Hepatocyte (in vitro differentiated cells): ENCODE measurements around the gene PAPPA2. TPM values are rescaled to one million over a fixed set of nuclear protein-coding genes. Genes with fewer than 3 reads are reported as not detected.

Experiments used
- DNase-seq: peaks from one replicate; pipeline ENCODE4 v3.0.0-alpha.2; 2016; ENCODE audit warnings: low spot score
- H2AFZ ChIP-seq: fragments of 200-600 bp; sonication (generic); 2 replicates; pipeline ENCODE4 v1.6.0; 2016; ENCODE audit warnings: antibody characterized with exemption, mild to moderate bottlenecking
- H3K27ac ChIP-seq: fragments of 200-600 bp; sonication (generic); 2 replicates; pipeline ENCODE4 v1.5.1; 2016; ENCODE audit warnings: mild to moderate bottlenecking
- H3K27me3 ChIP-seq: fragments of 200-600 bp; sonication (generic); 2 replicates; pipeline ENCODE4 v1.6.1; 2016
- H3K36me3 ChIP-seq: fragments of 200-600 bp; sonication (generic); replicated peaks from 2 replicates; pipeline ENCODE4 v1.5.1; 2016; ENCODE audit warnings: low read depth; ENCODE audit not compliant: insufficient read depth
- H3K4me1 ChIP-seq: fragments of 200-600 bp; sonication (generic); 2 replicates; pipeline ENCODE4 v1.5.1; 2016; ENCODE audit warnings: mild to moderate bottlenecking, moderate library complexity; ENCODE audit not compliant: insufficient read depth
- H3K4me2 ChIP-seq: fragments of 200-600 bp; sonication (generic); 2 replicates; pipeline ENCODE4 v1.6.0; 2016
- H3K4me3 ChIP-seq: fragments of 200-600 bp; sonication (generic); 2 replicates; pipeline ENCODE4 v1.5.1; 2016; ENCODE audit warnings: mild to moderate bottlenecking
- H3K79me2 ChIP-seq: fragments of 200-600 bp; sonication (generic); 2 replicates; pipeline ENCODE4 v1.6.0; 2017; ENCODE audit warnings: mild to moderate bottlenecking
- H3K9me2 ChIP-seq: fragments of 200-600 bp; sonication (generic); replicated peaks from 2 replicates; pipeline ENCODE4 v1.6.0; 2017; ENCODE audit warnings: mild to moderate bottlenecking; ENCODE audit not compliant: insufficient read depth
- H3K9me3 ChIP-seq: fragments of 200-600 bp; sonication (generic); 2 replicates; pipeline ENCODE4 v1.5.1; 2016; ENCODE audit warnings: low read depth, mild to moderate bottlenecking
- H4K20me1 ChIP-seq: fragments of 200-600 bp; sonication (generic); 2 replicates; pipeline ENCODE4 v1.6.0; 2016; ENCODE audit warnings: mild to moderate bottlenecking; ENCODE audit not compliant: insufficient read depth, poor library complexity, severe bottlenecking
- EZH2 ChIP-seq: fragments of 200-600 bp; sonication (generic); IDR thresholded peaks from 2 replicates; pipeline ENCODE4 v1.6.1; 2016; ENCODE audit warnings: antibody characterized with exemption, mild to moderate bottlenecking, borderline replicate concordance
- EZH2phosphoT487 ChIP-seq: fragments of 200-600 bp; sonication (generic); IDR thresholded peaks from one replicate; pipeline ENCODE4 v1.6.1; 2018; ENCODE audit warnings: antibody characterized with exemption, mild to moderate bottlenecking, low read depth, moderate library complexity; ENCODE audit not compliant: unreplicated experiment, severe bottlenecking
- WGBS: methylation state at CpG from one replicate; pipeline ENCODE4 v1.1.6; 2016; ENCODE audit warnings: low lambda C conversion rate; ENCODE audit errors: missing lambda C conversion rate; 5-methylcytosine and 5-hydroxymethylcytosine counted together
- polyA plus RNA-seq: library from polyadenylated mRNA; unstranded; fragments of >200 nt; fragmentation: Nextera tagmentation; extraction: Ambion mirVana; gene quantifications from 2 replicates; pipeline ENCODE4 v1.2.1, GENCODE V29; 2016
- total RNA-seq: library from RNA; depleted of rRNA; stranded (reverse); fragments of >200 nt; gene quantifications from 2 replicates; pipeline ENCODE4 v1.2.3, GENCODE V29; 2014
- TF ChIP-seq, protein P1 (sequence below): fragments of 200-600 bp; sonication (generic); IDR thresholded peaks from 2 replicates; pipeline ENCODE4 v1.5.1; 2016; ENCODE audit warnings: antibody characterized with exemption, mild to moderate bottlenecking; ENCODE audit not compliant: poor library complexity

Gene PAPPA2
- total and polyA plus RNA-seq, 2 experiments from 2014 or later, result 1.9 to 2.6 TPM

DNA sequence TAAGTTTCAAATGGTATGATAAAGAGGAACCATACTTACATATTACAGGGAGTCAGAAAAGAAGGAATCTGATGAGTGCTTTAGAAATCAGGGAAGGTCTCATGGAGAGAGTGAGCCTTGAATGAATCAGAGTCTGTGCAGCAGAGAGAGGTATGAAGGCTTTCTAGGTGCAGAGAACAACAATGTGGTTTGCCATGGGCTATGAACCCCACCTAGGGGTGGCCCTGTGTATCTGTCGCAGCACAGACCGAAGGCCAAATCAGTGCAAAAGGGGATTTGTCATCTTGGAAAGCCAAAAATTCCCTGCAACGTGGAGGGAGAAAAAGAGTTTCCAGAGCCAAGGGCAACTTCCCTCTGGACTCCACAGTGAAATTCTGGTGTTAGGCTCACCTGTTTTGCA is 3.5 kb downstream of the PAPPA2 start:
- DNase-seq, result peak; percentile 41
- Histone ChIP-seq H4K20me1 (no peaks in the 10 kb centered on the region), H3K27ac (no peak overlapping the region), H3K4me1 (no peaks in the 10 kb centered on the region), H2AFZ (no peak overlapping the region), H3K79me2 (no peaks in the 10 kb centered on the region), H3K4me2 (no peak overlapping the region), H3K36me3 (no peaks in the 10 kb centered on the region), H3K4me3 (no peak overlapping the region), H3K27me3 (no peaks in the 10 kb centered on the region), H3K9me3 (no peaks in the 10 kb centered on the region), H3K9me2 (no peaks in the 10 kb centered on the region)
- 31% methylated on average over 3 of the region's 3 CpGs for WGBS
- TF ChIP-seq, protein P1, sequence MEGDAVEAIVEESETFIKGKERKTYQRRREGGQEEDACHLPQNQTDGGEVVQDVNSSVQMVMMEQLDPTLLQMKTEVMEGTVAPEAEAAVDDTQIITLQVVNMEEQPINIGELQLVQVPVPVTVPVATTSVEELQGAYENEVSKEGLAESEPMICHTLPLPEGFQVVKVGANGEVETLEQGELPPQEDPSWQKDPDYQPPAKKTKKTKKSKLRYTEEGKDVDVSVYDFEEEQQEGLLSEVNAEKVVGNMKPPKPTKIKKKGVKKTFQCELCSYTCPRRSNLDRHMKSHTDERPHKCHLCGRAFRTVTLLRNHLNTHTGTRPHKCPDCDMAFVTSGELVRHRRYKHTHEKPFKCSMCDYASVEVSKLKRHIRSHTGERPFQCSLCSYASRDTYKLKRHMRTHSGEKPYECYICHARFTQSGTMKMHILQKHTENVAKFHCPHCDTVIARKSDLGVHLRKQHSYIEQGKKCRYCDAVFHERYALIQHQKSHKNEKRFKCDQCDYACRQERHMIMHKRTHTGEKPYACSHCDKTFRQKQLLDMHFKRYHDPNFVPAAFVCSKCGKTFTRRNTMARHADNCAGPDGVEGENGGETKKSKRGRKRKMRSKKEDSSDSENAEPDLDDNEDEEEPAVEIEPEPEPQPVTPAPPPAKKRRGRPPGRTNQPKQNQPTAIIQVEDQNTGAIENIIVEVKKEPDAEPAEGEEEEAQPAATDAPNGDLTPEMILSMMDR, result peak; percentile 46
- TF ChIP-seq EZH2phosphoT487 (no peak), EZH2 (no peak)

DNA sequence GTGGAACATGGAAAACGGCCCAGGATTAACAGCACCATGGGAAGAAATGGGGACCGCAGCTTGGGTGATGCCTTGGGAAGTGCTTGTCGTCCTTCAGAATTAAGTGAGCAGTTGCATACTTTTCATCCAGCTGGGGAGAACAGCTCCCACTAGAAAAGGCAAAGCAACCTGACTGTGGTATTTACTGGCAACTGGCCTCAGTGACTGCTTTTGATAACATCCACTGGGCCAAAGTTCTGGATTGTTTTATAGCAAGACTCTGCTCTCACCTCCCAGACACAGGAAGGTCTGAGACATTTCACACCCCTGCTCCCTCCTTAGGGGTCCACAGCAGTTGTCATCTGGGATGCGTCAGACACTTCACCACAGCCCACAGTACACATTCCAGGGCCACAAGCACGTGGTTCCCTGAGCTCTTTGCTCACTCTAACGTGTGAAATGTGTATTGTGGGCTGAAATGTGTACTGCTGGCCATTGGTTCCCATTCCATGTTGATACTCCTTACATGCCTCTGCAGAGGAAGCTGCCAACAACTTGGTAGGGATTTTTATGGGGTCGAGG is 6.6 kb downstream of the PAPPA2 start:
- Histone ChIP-seq H3K4me2 (no peak overlapping the region), H2AFZ (no peak overlapping the region), H3K27me3 (no peaks in the 10 kb centered on the region), H4K20me1 (no peaks in the 10 kb centered on the region), H3K36me3 (no peaks in the 10 kb centered on the region), H3K27ac (no peak overlapping the region), H3K4me1 (no peaks in the 10 kb centered on the region), H3K4me3 (no peak overlapping the region), H3K9me2 (no peaks in the 10 kb centered on the region), H3K9me3 (no peaks in the 10 kb centered on the region), H3K79me2 (no peaks in the 10 kb centered on the region)
- 51% methylated on average over 7 of the region's 7 CpGs for WGBS
- DNase-seq, result no peak
- no peak for TF ChIP-seq EZH2phosphoT487
- TF ChIP-seq, protein P1, result no peak
- no peak for TF ChIP-seq EZH2

DNA sequence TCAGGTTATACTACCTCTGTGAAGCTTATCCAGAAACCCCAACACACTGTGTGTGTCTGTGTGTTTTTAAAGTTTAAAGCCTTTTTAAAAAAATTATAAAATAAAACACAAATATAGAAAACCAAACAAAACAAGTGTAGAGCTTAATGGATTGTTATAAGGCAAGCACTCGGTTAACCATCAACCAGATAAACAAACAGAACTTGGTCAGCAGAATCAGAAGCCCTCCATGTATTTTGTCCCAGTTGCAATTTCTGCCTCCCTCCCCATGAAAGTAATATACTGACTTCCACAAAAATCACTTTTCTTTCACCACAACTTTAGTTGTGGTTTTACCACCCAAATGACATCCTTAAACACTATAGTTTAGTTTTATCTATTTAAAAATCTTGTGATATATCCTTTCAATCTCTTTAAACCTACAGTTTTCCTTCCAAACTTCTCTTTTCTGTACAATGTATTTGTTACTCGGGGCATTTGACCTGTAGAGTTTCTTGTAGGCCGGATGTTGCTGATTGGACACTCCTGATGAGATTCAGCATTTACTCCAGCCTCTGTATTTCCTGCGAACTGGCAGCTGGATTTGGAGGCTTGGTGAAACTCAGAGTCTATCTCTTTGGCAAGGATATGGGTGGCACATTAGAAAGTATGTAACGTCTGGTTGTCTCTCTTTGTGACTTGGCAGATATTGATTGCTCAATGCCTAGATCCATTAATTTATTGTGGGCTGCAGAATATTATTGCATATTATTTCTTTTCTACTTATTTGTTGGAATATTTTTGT is 8.6 kb downstream of the PAPPA2 start:
- no peaks in the 10 kb centered on the region for H3K9me2 ChIP-seq
- H3K36me3 ChIP-seq, result no peaks in the 10 kb centered on the region
- no peak overlapping the region for H2AFZ ChIP-seq
- H3K9me3 ChIP-seq, result no peaks in the 10 kb centered on the region
- no peaks in the 10 kb centered on the region for H4K20me1 ChIP-seq
- H3K27ac ChIP-seq, result no peak overlapping the region
- H3K27me3 ChIP-seq, result no peaks in the 10 kb centered on the region
- H3K4me2 ChIP-seq, result no peak overlapping the region
- H3K79me2 ChIP-seq, result no peaks in the 10 kb centered on the region
- 74% methylated on average over 5 of the region's 5 CpGs for WGBS
- no peak overlapping the region for H3K4me3 ChIP-seq
- no peak for TF ChIP-seq EZH2phosphoT487
- no peaks in the 10 kb centered on the region for H3K4me1 ChIP-seq
- DNase-seq, result no peak

DNA sequence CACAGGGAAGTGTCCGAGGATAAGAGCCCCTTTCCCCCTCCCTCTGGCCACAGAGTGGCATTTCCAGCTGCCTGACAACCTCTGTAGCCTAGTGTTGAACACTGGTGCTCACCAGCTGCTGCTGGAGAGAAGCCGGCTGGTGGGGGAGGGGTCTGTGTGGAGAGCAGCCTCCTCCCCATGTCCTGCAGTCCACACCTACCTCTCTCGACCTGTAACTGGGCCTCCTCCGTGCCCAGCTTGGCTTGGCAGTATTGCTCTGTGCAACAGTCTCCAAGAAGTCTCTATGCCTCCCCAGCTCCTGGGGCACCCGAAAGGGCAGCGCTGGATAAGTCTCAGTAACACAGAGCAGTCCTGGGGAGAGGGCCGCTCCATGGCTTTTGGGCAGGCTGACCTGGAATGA is 17.0 kb downstream of the PAPPA2 start:
- no peak overlapping the region for H3K27ac ChIP-seq
- no peaks in the 10 kb centered on the region for H4K20me1 ChIP-seq
- TF ChIP-seq EZH2phosphoT487, result no peak
- TF ChIP-seq, protein P1, result no peak
- TF ChIP-seq EZH2, result no peak
- H3K27me3 ChIP-seq, result no peaks in the 10 kb centered on the region
- H3K4me3 ChIP-seq, result no peak overlapping the region
- H3K9me2 ChIP-seq, result no peaks in the 10 kb centered on the region
- H3K36me3 ChIP-seq, result no peaks in the 10 kb centered on the region
- no peak for DNase-seq
- H3K4me1 ChIP-seq, result no peaks in the 10 kb centered on the region
- H3K79me2 ChIP-seq, result no peaks in the 10 kb centered on the region
- no peak overlapping the region for H2AFZ ChIP-seq
- no peak overlapping the region for H3K4me2 ChIP-seq
- no peaks in the 10 kb centered on the region for H3K9me3 ChIP-seq
- WGBS, result 39% methylated on average over 7 of the region's 7 CpGs
